HEK293 (cell line): ENCODE data around the gene HGS.

Experiments used
- CTCF ChIA-PET: fragments of 350-600 bp; formaldehyde crosslinking; extraction: SDS; loops from one replicate; lab custom pipeline; 2021; ENCODE audit warnings: antibody characterized with exemption; lab: Yijun Ruan, JAX
- POLR2A ChIA-PET: fragments of 300-600 bp; formaldehyde crosslinking; extraction: SDS; loops from one replicate; lab custom pipeline; 2020; ENCODE audit warnings: antibody characterized with exemption, inconsistent platforms; lab: Yijun Ruan, JAX
- H3K27ac ChIP-seq: fragments of 200-500 bp; sonication (Bioruptor generic); 2 replicates; pipeline ENCODE4 v1.5.1; 2014; ENCODE audit warnings: low read depth, low read length, control low read depth, inconsistent platforms; ENCODE audit errors: extremely low read depth
- H3K36me3 ChIP-seq, 2 experiments: fragments of 200-500 bp in 1 of 2; sonication (Bioruptor generic) in 1 of 2; 1 replicate in 1 of 2; 2 replicates in 1 of 2; pipeline ENCODE4 v1.5.1; 2014 to 2017; ENCODE audit warnings: inconsistent platforms in 2 of 2, low read length in 2 of 2; ENCODE audit not compliant: control insufficient read depth in 2 of 2, insufficient read depth in 1 of 2
- H3K4me1 ChIP-seq: fragments of 200-500 bp; sonication (Bioruptor generic); 2 replicates; pipeline ENCODE4 v1.5.1; 2014; ENCODE audit warnings: mild to moderate bottlenecking, low read length, inconsistent platforms; ENCODE audit not compliant: control insufficient read depth, insufficient read depth
- H3K4me3 ChIP-seq: 2 replicates; pipeline ENCODE4 v1.5.1; 2011; ENCODE audit warnings: low read depth, mild to moderate bottlenecking, control low read depth, low read length, moderate library complexity
- H3K9me3 ChIP-seq: fragments of 200-500 bp; sonication (Bioruptor generic); 2 replicates; pipeline ENCODE4 v1.5.1; 2014; ENCODE audit warnings: low read depth, low read length, inconsistent platforms; ENCODE audit not compliant: control insufficient read depth, insufficient read depth
- BCL11A ChIP-seq: fragments of 450-650 bp; formaldehyde crosslinking; IDR thresholded peaks from 2 replicates; pipeline ENCODE4 v1.5.1; 2016; ENCODE audit warnings: low read depth, missing biosample characterization, missing genetic modification characterization
- GFI1B ChIP-seq: fragments of 450-650 bp; formaldehyde crosslinking; IDR thresholded peaks from 2 replicates; pipeline ENCODE4 v1.5.1; 2016; ENCODE audit warnings: missing biosample characterization, missing genetic modification characterization
- GLIS2 ChIP-seq: fragments of 450-650 bp; formaldehyde crosslinking; IDR thresholded peaks from 2 replicates; pipeline ENCODE4 v1.5.1; 2016; ENCODE audit warnings: missing biosample characterization, missing genetic modification characterization
- HOXC10 ChIP-seq: sonication (generic); formaldehyde crosslinking; IDR thresholded peaks from 2 replicates; pipeline ENCODE4 v1.8.1; 2023; ENCODE audit warnings: mild to moderate bottlenecking, missing genetic modification reagents
- MEIS1 ChIP-seq: sonication (generic); formaldehyde crosslinking; IDR thresholded peaks from 2 replicates; pipeline ENCODE4 v1.8.1; 2022; ENCODE audit warnings: missing genetic modification reagents, mild to moderate bottlenecking, borderline replicate concordance
- SCRT1 ChIP-seq: fragments of 450-650 bp; formaldehyde crosslinking; IDR thresholded peaks from 2 replicates; pipeline ENCODE4 v1.5.1; 2016; ENCODE audit warnings: missing biosample characterization, missing genetic modification characterization, borderline replicate concordance
- SCRT2 ChIP-seq: fragments of 450-650 bp; formaldehyde crosslinking; IDR thresholded peaks from 2 replicates; pipeline ENCODE4 v1.5.1; 2016; ENCODE audit warnings: missing biosample characterization, missing genetic modification characterization
- SP3 ChIP-seq: fragments of 450-650 bp; formaldehyde crosslinking; IDR thresholded peaks from 2 replicates; pipeline ENCODE4 v1.5.1; 2016; ENCODE audit warnings: missing biosample characterization, missing genetic modification characterization
- WT1 ChIP-seq: fragments of 450-650 bp; formaldehyde crosslinking; IDR thresholded peaks from 2 replicates; pipeline ENCODE4 v1.5.1; 2016; ENCODE audit warnings: missing biosample characterization, missing genetic modification characterization
- ZBTB48 ChIP-seq: fragments of 450-650 bp; formaldehyde crosslinking; IDR thresholded peaks from 2 replicates; pipeline ENCODE4 v1.5.1; 2016; ENCODE audit warnings: missing biosample characterization, missing genetic modification characterization
- ZEB2 ChIP-seq: fragments of 450-650 bp; formaldehyde crosslinking; IDR thresholded peaks from 2 replicates; pipeline ENCODE4 v1.5.1; 2016; ENCODE audit warnings: missing biosample characterization, missing genetic modification characterization
- ZNF175 ChIP-seq: fragments of 450-650 bp; formaldehyde crosslinking; IDR thresholded peaks from 2 replicates; pipeline ENCODE4 v1.5.1; 2016; ENCODE audit warnings: missing biosample characterization, missing genetic modification characterization
- ZNF211 ChIP-seq: fragments of 450-650 bp; formaldehyde crosslinking; IDR thresholded peaks from 2 replicates; pipeline ENCODE4 v1.5.1; 2016; ENCODE audit warnings: low read depth, missing biosample characterization, missing genetic modification characterization
- ZNF214 ChIP-seq: fragments of 450-650 bp; formaldehyde crosslinking; IDR thresholded peaks from 2 replicates; pipeline ENCODE4 v1.5.1; 2017; ENCODE audit warnings: missing biosample characterization, mild to moderate bottlenecking, missing genetic modification characterization, borderline replicate concordance
- ZNF223 ChIP-seq: fragments of 450-650 bp; formaldehyde crosslinking; IDR thresholded peaks from 2 replicates; pipeline ENCODE4 v1.5.1; 2016; ENCODE audit warnings: missing biosample characterization, missing genetic modification characterization
- ZNF280C ChIP-seq: fragments of 450-650 bp; formaldehyde crosslinking; IDR thresholded peaks from 2 replicates; pipeline ENCODE4 v1.5.1; 2016; ENCODE audit warnings: missing biosample characterization, missing genetic modification characterization
- ZNF37A ChIP-seq: fragments of 450-650 bp; IDR thresholded peaks from 2 replicates; pipeline ENCODE4 v1.5.1; 2018; ENCODE audit warnings: missing biosample characterization, missing genetic modification characterization
- ZNF423 ChIP-seq: fragments of 450-650 bp; formaldehyde crosslinking; IDR thresholded peaks from 2 replicates; pipeline ENCODE4 v1.5.1; 2016; ENCODE audit warnings: missing biosample characterization, missing genetic modification characterization
- ZNF48 ChIP-seq: fragments of 450-650 bp; formaldehyde crosslinking; IDR thresholded peaks from 2 replicates; pipeline ENCODE4 v1.5.1; 2016; ENCODE audit warnings: missing biosample characterization, missing genetic modification characterization
- ZNF501 ChIP-seq: fragments of 450-650 bp; formaldehyde crosslinking; IDR thresholded peaks from 2 replicates; pipeline ENCODE4 v1.5.1; 2016; ENCODE audit warnings: missing biosample characterization, missing genetic modification characterization
- ZNF544 ChIP-seq: fragments of 450-650 bp; formaldehyde crosslinking; IDR thresholded peaks from 2 replicates; pipeline ENCODE4 v1.5.0; 2017; ENCODE audit warnings: missing biosample characterization, missing genetic modification characterization
- ZNF626 ChIP-seq: fragments of 450-650 bp; sonication (Bioruptor Pico); formaldehyde crosslinking; IDR thresholded peaks from 2 replicates; pipeline ENCODE4 v1.5.1; 2018; ENCODE audit warnings: missing biosample characterization, missing genetic modification characterization, inconsistent platforms
- ZNF629 ChIP-seq: fragments of 450-650 bp; formaldehyde crosslinking; IDR thresholded peaks from 2 replicates; pipeline ENCODE4 v1.5.1; 2017; ENCODE audit warnings: missing biosample characterization, missing genetic modification characterization
- ZNF677 ChIP-seq: fragments of 450-650 bp; IDR thresholded peaks from 2 replicates; pipeline ENCODE4 v1.5.0; 2018; ENCODE audit warnings: missing biosample characterization, mild to moderate bottlenecking, missing genetic modification characterization, moderate library complexity

Gene HGS

GRCh38 chr17:81659038-81659437 lies 24.8 kb upstream of the HGS start:
- Histone ChIP-seq H3K4me3 (no peak overlapping the region), H3K27ac (no peak overlapping the region), H3K36me3 (peaks cover 0 to under 1% of the 10 kb centered on the region in 2 experiments; a peak in 2 of 3 replicates), H3K4me1 (no peaks in the 10 kb centered on the region), H3K9me3 (no peaks in the 10 kb centered on the region)
- TF ChIP-seq SP3 (tag by site-specific recombination) (no peak), ZBTB48 (tag by site-specific recombination) (no peak), HOXC10 (CRISPR knock-in tag) (no peak), ZNF175 (tag by site-specific recombination) (no peak), BCL11A (tag by site-specific recombination) (no peak), MEIS1 (CRISPR knock-in tag) (no peak), ZNF37A (no peak), ZNF677 (tag by site-specific recombination) (no peak), ZNF48 (tag by site-specific recombination) (no peak), ZNF501 (tag by site-specific recombination) (no peak), ZEB2 (tag by site-specific recombination) (no peak), ZNF626 (tag by site-specific recombination) (no peak)
- POLR2A ChIA-PET: interaction anchor here (0.7 to 1.6 kb wide), 3 partner anchors 8 to 378 kb away, joined by 4 to 8 read pairs (median 5); partner anchors contain the start of genes CCDC137, DCXR and OXLD1
- CTCF ChIA-PET: no interaction called here

- Histone ChIP-seq H3K4me3 (no peak overlapping the region), H3K36me3 (peaks cover 0 to 14% of the 10 kb centered on the region in 2 experiments; a peak in 2 of 3 replicates), H3K9me3 (no peaks in the 10 kb centered on the region), H3K4me1 (no peaks in the 10 kb centered on the region), H3K27ac (no peak overlapping the region)
- TF ChIP-seq ZNF544 (tag by site-specific recombination): no peak
- no peak for TF ChIP-seq GLIS2 (tag by site-specific recombination)
- no peak for TF ChIP-seq ZNF214 (tag by site-specific recombination)
- TF ChIP-seq ZBTB48 (tag by site-specific recombination): no peak
- no peak for TF ChIP-seq ZNF280C
- TF ChIP-seq ZNF629: no peak
- no peak for TF ChIP-seq GFI1B
- no peak for TF ChIP-seq ZNF223 (tag by site-specific recombination)
- no peak for TF ChIP-seq WT1 (tag by site-specific recombination)
- no peak for TF ChIP-seq MEIS1 (CRISPR knock-in tag)
- no peak for TF ChIP-seq ZNF211
- ChIA-PET POLR2A (interaction anchor here (1.0 kb wide), 1 partner anchor 42 kb away, joined by 5 read pairs; the partner anchor contains the start of gene MRPL12), CTCF (interaction anchor here (0.5 to 1.3 kb wide), 3 partner anchors 15 to 85 kb away, joined by 3 to 4 read pairs (median 4); no protein-coding TSS in a partner anchor)
Observed at GRCh38 chr17:81660441-81660840, 23.4 kb upstream of the HGS start.

DNA sequence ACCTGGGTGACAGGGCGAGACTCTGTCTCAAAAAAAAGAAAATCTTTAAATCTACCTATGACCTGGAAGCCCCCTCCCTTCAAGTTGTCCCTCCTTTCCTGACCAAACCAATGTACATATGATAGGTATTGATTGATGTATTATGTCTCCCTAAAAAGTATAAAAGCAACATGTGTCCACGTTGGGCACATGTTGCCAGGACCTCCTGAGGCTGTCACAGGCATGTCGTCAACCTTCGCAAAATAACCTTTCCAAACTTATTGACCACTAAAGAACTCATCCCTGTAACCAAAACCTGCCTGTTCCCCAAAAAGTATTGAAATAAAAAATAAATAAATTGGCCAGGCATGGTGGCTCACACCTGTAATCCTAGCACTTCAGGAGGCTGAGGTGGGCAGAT lies 21.8 kb upstream of the HGS start:
- H3K9me3 ChIP-seq: no peaks in the 10 kb centered on the region
- CTCF ChIA-PET: interaction anchor here (0.6 kb wide), 1 partner anchor 175 kb away, joined by 3 read pairs; no protein-coding TSS in a partner anchor
- no peaks in the 10 kb centered on the region for H3K4me1 ChIP-seq
- H3K4me3 ChIP-seq: no peak overlapping the region
- H3K27ac ChIP-seq: no peak overlapping the region
- POLR2A ChIA-PET: interaction anchor here (0.6 to 1.3 kb wide), 3 partner anchors 14 to 23 kb away, joined by 3 to 4 read pairs (median 3); no protein-coding TSS in a partner anchor
- peaks cover 0 to 14% of the 10 kb centered on the region in 2 experiments; a peak in 2 of 3 replicates for H3K36me3 ChIP-seq
- TF ChIP-seq SCRT1 (tag by site-specific recombination) (peak; percentile 73; the same call in 1 of the 2 replicates), SCRT2 (tag by site-specific recombination) (peak; percentile 60), ZNF423 (tag by site-specific recombination) (no peak)
